AG10803 (cell line): ENCODE data around the gene TSTD1.
A peak's percentile ranks its signal among the peaks of the same experiment; 100 is the strongest.

Experiments used
- DNase-seq: peaks from one replicate; pipeline ENCODE4 v3.0.0; 2010; ENCODE audit warnings: low read depth
- H3K4me3 ChIP-seq: 2 replicates; pipeline ENCODE4 v1.5.1; 2011; ENCODE audit warnings: mild to moderate bottlenecking, low read length, control low read depth
- CTCF ChIP-seq: conservative IDR thresholded peaks from 2 replicates; pipeline ENCODE4 v1.5.1; 2011; ENCODE audit warnings: mild to moderate bottlenecking, low read length, control low read depth, inconsistent platforms

The TSTD1 gene

DNA sequence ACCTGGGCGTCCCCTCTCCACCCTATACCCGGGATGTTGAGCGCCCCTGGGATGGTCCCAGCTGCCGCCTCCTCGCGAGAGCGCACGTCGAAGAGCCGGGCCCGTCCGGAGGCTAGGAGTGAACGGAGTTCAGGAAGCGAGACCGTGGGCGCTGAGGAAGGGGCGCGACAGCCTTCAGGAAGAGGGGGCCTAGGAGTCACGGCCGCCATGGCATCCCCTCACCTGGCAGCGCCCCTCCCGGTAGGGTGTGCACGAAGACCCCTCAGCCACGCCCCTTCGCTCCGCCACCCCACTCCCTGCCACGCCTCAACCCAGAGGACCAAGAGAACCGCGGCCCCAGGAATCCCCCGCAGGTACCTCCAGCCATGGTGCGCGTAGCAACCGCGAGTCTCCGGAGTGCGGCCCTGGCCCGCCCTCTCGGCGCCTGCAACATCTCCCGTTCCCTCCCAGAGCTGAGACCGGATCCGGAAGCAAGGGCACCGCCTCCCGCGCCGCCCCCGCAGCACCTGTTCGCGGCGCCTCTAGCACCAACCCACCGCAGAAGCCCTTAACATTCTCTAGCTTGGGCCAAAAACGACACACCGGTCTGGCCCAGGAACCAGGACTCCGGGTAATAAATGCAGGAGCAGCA is at the start of gene TSTD1:
Gene TSTD1, minus strand, starts transcription at position 442 of the 631 bp plus-strand sequence. Its CDS starts 75 bp downstream, at position 367.
- peak within 1 kb of the TSS; percentile 58 for H3K4me3 ChIP-seq
- DNase-seq = no peak

DNA sequence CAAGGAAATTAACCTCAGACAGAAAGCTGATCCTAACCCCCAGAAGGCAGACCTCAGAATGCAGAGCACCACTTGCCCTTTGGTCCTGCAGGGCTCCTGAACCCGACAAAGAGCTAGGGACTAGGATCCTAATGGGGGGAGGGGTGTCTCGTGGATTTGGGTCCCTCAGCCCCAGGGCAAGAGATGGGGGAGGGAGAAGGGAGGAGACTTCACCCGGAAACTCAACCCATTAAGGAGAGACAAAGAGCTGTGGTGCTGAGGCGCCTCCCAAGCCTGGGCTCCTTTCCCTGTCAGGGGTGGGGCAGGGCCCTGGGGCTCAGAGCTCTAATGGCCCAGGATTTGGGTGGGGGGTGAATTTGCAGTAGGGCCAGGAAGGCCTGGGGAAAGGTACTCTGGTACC is 47.7 kb upstream of the TSTD1 start:
- no peak overlapping the region for H3K4me3 ChIP-seq
- no peak for TF ChIP-seq CTCF
- DNase-seq = no peak

More for the DNA sequence above, at the start of gene TSTD1:
- no peak for TF ChIP-seq CTCF

- no peak for DNase-seq
- TF ChIP-seq CTCF = no peak
- H3K4me3 ChIP-seq = no peak overlapping the region
Measured at GRCh38 chr1:161085165-161085564, 46.4 kb upstream of the TSTD1 start.

- DNase-seq = no peak
- TF ChIP-seq CTCF = no peak
- H3K4me3 ChIP-seq = no peak overlapping the region
Measured at GRCh38 chr1:161084597-161084988, 45.8 kb upstream of the TSTD1 start.

- DNase-seq = peak; percentile 35
- TF ChIP-seq CTCF = no peak
- H3K4me3 ChIP-seq = no peak overlapping the region
Measured at GRCh38 chr1:161083748-161084596, 45.2 kb upstream of the TSTD1 start.

- DNase-seq = peak; percentile 95
- H3K4me3 ChIP-seq = no peak overlapping the region
- TF ChIP-seq CTCF = no peak
Measured at GRCh38 chr1:161082996-161083747, 44.4 kb upstream of the TSTD1 start.
